WTC11 (cell line): Measurements from ENCODE around the gene CEMIP. TPM values are rescaled to one million over a fixed set of nuclear protein-coding genes. Genes with fewer than 3 reads are reported as not detected.

ENCODE experiments used
- ATAC-seq: fragments of 200-7000 bp; cut with Tn5 transposase; 2 replicates; pipeline ENCODE4 v1.10.0; 2021; ENCODE audit warnings: mild to moderate bottlenecking, moderate library complexity
- CTCF ChIA-PET: fragments of 300-600 bp; sonication (Branson Sonifier 250); formaldehyde crosslinking; loops from one replicate; lab custom pipeline; 2021; ENCODE audit warnings: antibody characterized with exemption; lab: Charles Lee
- POLR2A ChIA-PET: fragments of 350-600 bp; sonication (Branson Sonifier 250); formaldehyde crosslinking; loops from one replicate; lab custom pipeline; 2021; ENCODE audit warnings: antibody characterized with exemption; lab: Charles Lee
- DNase-seq: peaks from one replicate; pipeline ENCODE4 v3.0.0; 2021; ENCODE audit warnings: low spot score
- H3K27ac Mint-ChIP-seq: 2 replicates; pipeline ENCODE4 v1.8.0; 2021; ENCODE audit warnings: mixed read lengths
- H3K27me3 Mint-ChIP-seq: 2 replicates; pipeline ENCODE4 v1.8.0; 2021; ENCODE audit warnings: low read depth, mild to moderate bottlenecking, moderate library complexity, mixed read lengths
- H3K36me3 Mint-ChIP-seq: 2 replicates; pipeline ENCODE4 v1.8.0; 2021; ENCODE audit warnings: mixed read lengths
- H3K4me1 Mint-ChIP-seq: 2 replicates; pipeline ENCODE4 v1.8.0; 2022; ENCODE audit warnings: mixed read lengths
- H3K4me3 Mint-ChIP-seq: 2 replicates; pipeline ENCODE4 v1.8.0; 2021; ENCODE audit warnings: mild to moderate bottlenecking, moderate library complexity, mixed read lengths
- H3K9me3 Mint-ChIP-seq: 2 replicates; pipeline ENCODE4 v1.8.0; 2021; ENCODE audit warnings: mixed read lengths
- ARID4B ChIP-seq: sonication (generic); formaldehyde crosslinking; IDR thresholded peaks from 2 replicates; pipeline ENCODE4 v1.8.0; 2023; ENCODE audit warnings: missing genetic modification reagents, mild to moderate bottlenecking, borderline replicate concordance
- ATF1 ChIP-seq: sonication (generic); formaldehyde crosslinking; IDR thresholded peaks from 2 replicates; pipeline ENCODE4 v1.8.1; 2023; ENCODE audit warnings: mild to moderate bottlenecking, moderate library complexity, missing genetic modification reagents
- ATF2 ChIP-seq: sonication (generic); formaldehyde crosslinking; IDR thresholded peaks from 2 replicates; pipeline ENCODE4 v1.8.1; 2022; ENCODE audit warnings: low read depth, missing genetic modification reagents, borderline replicate concordance
- CBFB ChIP-seq: sonication (generic); formaldehyde crosslinking; IDR thresholded peaks from 2 replicates; pipeline ENCODE4 v1.8.1; 2022; ENCODE audit warnings: mild to moderate bottlenecking, low read depth, missing genetic modification reagents
- E2F5 ChIP-seq: sonication (generic); formaldehyde crosslinking; IDR thresholded peaks from 2 replicates; pipeline ENCODE4 v1.8.1; 2022; ENCODE audit warnings: mild to moderate bottlenecking, moderate library complexity, missing genetic modification reagents
- ELF4 ChIP-seq: sonication (generic); formaldehyde crosslinking; IDR thresholded peaks from 2 replicates; pipeline ENCODE4 v1.8.1; 2022; ENCODE audit warnings: low read depth, mild to moderate bottlenecking, moderate library complexity, missing genetic modification reagents
- EMX1 ChIP-seq: fragments of 250-450 bp; sonication (Bioruptor Pico); IDR thresholded peaks from 2 replicates; pipeline ENCODE4 v1.8.0; 2021; ENCODE audit warnings: mild to moderate bottlenecking
- ESRRA ChIP-seq: sonication (generic); formaldehyde crosslinking; IDR thresholded peaks from 2 replicates; pipeline ENCODE4 v1.8.1; 2022; ENCODE audit warnings: mild to moderate bottlenecking, missing genetic modification reagents, borderline replicate concordance
- ETV6 ChIP-seq: sonication (generic); formaldehyde crosslinking; IDR thresholded peaks from 2 replicates; pipeline ENCODE4 v1.8.1; 2022; ENCODE audit warnings: mild to moderate bottlenecking, missing genetic modification reagents
- FOXJ3 ChIP-seq: sonication (generic); formaldehyde crosslinking; IDR thresholded peaks from 2 replicates; pipeline ENCODE4 v1.9.0; 2021; ENCODE audit warnings: missing genetic modification reagents, mild to moderate bottlenecking, borderline replicate concordance
- FOXP4 ChIP-seq: sonication (generic); formaldehyde crosslinking; IDR thresholded peaks from 2 replicates; pipeline ENCODE4 v1.8.0; 2022; ENCODE audit warnings: mild to moderate bottlenecking, missing genetic modification reagents
- GRHL2 ChIP-seq: fragments of 250-450 bp; sonication (Bioruptor Pico); IDR thresholded peaks from 2 replicates; pipeline ENCODE4 v1.8.0; 2022; ENCODE audit warnings: mild to moderate bottlenecking, moderate library complexity; ENCODE audit not compliant: insufficient replicate concordance, severe bottlenecking
- GTF2I ChIP-seq: fragments of 250-450 bp; sonication (Bioruptor Pico); conservative IDR thresholded peaks from 2 replicates; pipeline ENCODE4 v1.4.0; 2021; ENCODE audit warnings: mild to moderate bottlenecking
- MLX ChIP-seq: sonication (generic); formaldehyde crosslinking; IDR thresholded peaks from 2 replicates; pipeline ENCODE4 v1.8.1; 2023; ENCODE audit warnings: mild to moderate bottlenecking, missing genetic modification reagents, moderate library complexity
- MYBL2 ChIP-seq: sonication (generic); formaldehyde crosslinking; IDR thresholded peaks from 2 replicates; pipeline ENCODE4 v1.8.1; 2023; ENCODE audit warnings: mild to moderate bottlenecking, moderate library complexity, missing genetic modification reagents
- NR2C2 ChIP-seq: sonication (generic); formaldehyde crosslinking; IDR thresholded peaks from 2 replicates; pipeline ENCODE4 v1.8.0; 2022; ENCODE audit warnings: mild to moderate bottlenecking, missing genetic modification reagents
- SMAD3 ChIP-seq: sonication (generic); formaldehyde crosslinking; IDR thresholded peaks from 2 replicates; pipeline ENCODE4 v1.8.0; 2022; ENCODE audit warnings: missing genetic modification reagents, mild to moderate bottlenecking, borderline replicate concordance
- SMAD4 ChIP-seq: sonication (generic); formaldehyde crosslinking; IDR thresholded peaks from 2 replicates; pipeline ENCODE4 v1.8.0; 2022; ENCODE audit warnings: mild to moderate bottlenecking, missing genetic modification reagents
- TEAD1 ChIP-seq: sonication (generic); formaldehyde crosslinking; IDR thresholded peaks from 2 replicates; pipeline ENCODE4 v1.8.0; 2022; ENCODE audit warnings: mild to moderate bottlenecking, missing genetic modification reagents
- TEAD4 ChIP-seq: sonication (generic); formaldehyde crosslinking; IDR thresholded peaks from 2 replicates; pipeline ENCODE4 v1.8.0; 2022; ENCODE audit warnings: mild to moderate bottlenecking, missing genetic modification reagents
- ZBTB21 ChIP-seq: sonication (generic); formaldehyde crosslinking; IDR thresholded peaks from 2 replicates; pipeline ENCODE4 v1.8.1; 2023; ENCODE audit warnings: mild to moderate bottlenecking, missing genetic modification reagents, borderline replicate concordance
- ZNF281 ChIP-seq: sonication (generic); formaldehyde crosslinking; IDR thresholded peaks from 2 replicates; pipeline ENCODE4 v1.8.0; 2023; ENCODE audit warnings: mild to moderate bottlenecking, missing genetic modification reagents
- ZNF396 ChIP-seq: fragments of 250-450 bp; sonication (Bioruptor Pico); IDR thresholded peaks from 2 replicates; pipeline ENCODE4 v1.8.0; 2021; ENCODE audit warnings: mild to moderate bottlenecking, moderate library complexity, borderline replicate concordance
- total RNA-seq: library from RNA; stranded (reverse); gene quantifications from 3 replicates; pipeline ENCODE4 v1.2.3, GENCODE V29; 2021

The CEMIP gene
- total RNA-seq, 1 experiment from 2014 or later: 0.87 TPM

- TF ChIP-seq SMAD3 (CRISPR knock-in tag): no peak
- TF ChIP-seq FOXJ3 (CRISPR knock-in tag): no peak
- TF ChIP-seq ZNF396 (CRISPR knock-in tag): no peak
- no peak for TF ChIP-seq ARID4B (CRISPR knock-in tag)
- TF ChIP-seq ELF4 (CRISPR knock-in tag): no peak
- no peak for TF ChIP-seq SMAD4 (CRISPR knock-in tag)
- no peak for TF ChIP-seq NR2C2
- TF ChIP-seq ATF1 (CRISPR knock-in tag): no peak
These were observed 9.4 kb downstream of the CEMIP start (continued) for GRCh38 chr15:80788536-80788935.

- Mint-ChIP-seq H3K27me3 (no peaks in the 10 kb centered on the region), H3K36me3 (no peaks in the 10 kb centered on the region)
- TF ChIP-seq MYBL2: no peak
- TF ChIP-seq ETV6: no peak
- no peak for TF ChIP-seq TEAD4 (CRISPR knock-in tag)
- no peak for TF ChIP-seq FOXP4
- no peak for TF ChIP-seq E2F5 (CRISPR knock-in tag)
- no peak for TF ChIP-seq TEAD1 (CRISPR knock-in tag)
- no peak for TF ChIP-seq GTF2I (CRISPR knock-in tag)
- no peak for TF ChIP-seq ATF2 (CRISPR knock-in tag)
- TF ChIP-seq MLX (CRISPR knock-in tag): no peak
- TF ChIP-seq GRHL2: no peak
- no peak for TF ChIP-seq ZNF281 (CRISPR knock-in tag)
- no peak for TF ChIP-seq CBFB (CRISPR knock-in tag)
- TF ChIP-seq EMX1: no peak
- no peak for TF ChIP-seq ESRRA (CRISPR knock-in tag)
- TF ChIP-seq ZBTB21: no peak
These were observed 10.1 kb downstream of the CEMIP start for GRCh38 chr15:80789296-80789695.

More at GRCh38 chr15:80789296-80789695, 10.1 kb downstream of the CEMIP start:
- no peak for DNase-seq
- POLR2A ChIA-PET: no interaction called here
- CTCF ChIA-PET: interaction anchor here (1.0 to 1.9 kb wide), 2 partner anchors 10 to 67 kb away, joined by 3 to 7 read pairs; partner anchors contain the start of gene CEMIP
- H3K4me3 Mint-ChIP-seq: no peak overlapping the region
- peaks cover 8% of the 10 kb centered on the region for H3K4me1 Mint-ChIP-seq
- no peaks in the 10 kb centered on the region for H3K9me3 Mint-ChIP-seq
- no peak for ATAC-seq
- H3K27ac Mint-ChIP-seq: no peak overlapping the region
